Activated CD4-positive, alpha-beta T cell treated with anti-CD3 and anti-CD28 coated beads, Interleukin-2, amount 50 U/mL, for 4 hours (primary cell): ENCODE data around the gene NEURL1.
"Not testable (repeated sequence)": the region's sequence is repeated elsewhere in the genome, so short reads cannot be mapped to it uniquely, and the experiment has no call there.

Source experiments
- DNase-seq, 2 experiments: peaks; one replicate each; pipeline ENCODE4 v3.0.0-alpha.2; 2020

NEURL1 gene

DNA sequence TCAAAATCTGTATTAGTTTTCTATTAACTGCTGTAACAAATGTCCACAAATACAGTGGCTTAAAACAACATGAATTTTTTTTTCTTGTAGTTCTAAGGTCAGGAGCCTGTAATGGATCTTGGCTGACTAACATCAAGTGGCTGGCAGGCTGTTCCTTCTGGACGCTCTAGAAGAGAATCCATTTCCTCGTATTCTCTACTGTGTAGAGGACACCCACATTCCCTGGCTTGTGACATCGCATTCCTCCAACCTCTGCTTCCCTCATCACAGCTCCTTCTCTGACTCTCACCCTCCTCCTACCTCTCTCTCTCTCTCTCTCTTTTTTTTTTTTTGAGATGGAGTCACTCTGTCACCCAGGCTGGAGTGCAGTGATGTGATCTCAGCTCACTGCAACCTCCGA, 30.0 kb upstream of the NEURL1 start:
- no peak for DNase-seq

DNA sequence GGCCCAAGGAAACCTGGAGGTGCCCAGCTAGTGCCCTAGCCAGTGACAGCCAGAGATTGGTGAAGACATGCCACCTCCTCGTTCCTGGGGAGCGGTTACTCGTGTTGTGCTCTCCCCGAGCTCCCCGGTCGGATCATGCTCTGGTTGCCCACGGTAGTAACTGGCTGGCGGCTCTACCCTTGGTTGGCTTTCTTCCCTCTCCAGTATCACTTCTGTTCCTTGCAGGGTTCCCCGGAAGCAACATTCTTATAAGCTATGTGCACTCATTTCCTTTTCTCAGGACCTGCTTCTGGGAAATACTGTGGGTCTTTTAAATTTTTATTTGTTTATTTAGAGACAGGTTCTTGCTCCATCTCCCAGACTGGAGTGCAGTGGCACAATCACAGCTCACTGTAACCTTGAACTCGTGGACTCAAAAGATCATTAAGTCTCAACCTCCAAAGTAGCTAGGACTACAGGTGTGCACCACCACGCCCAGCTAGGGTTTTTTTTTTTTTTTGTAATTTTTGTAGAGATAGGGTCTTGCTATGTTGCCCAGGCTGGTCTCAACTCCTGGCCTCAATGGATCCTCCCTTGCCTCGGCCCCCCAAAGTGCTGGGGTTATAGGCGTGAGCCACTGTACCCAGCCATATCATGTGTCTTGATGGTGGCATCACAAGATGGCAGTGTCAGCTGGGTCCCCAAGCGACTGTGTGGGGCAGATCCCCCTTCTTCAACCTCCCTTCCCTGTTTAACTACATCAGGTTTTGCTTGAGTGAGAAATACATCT, 27.9 kb upstream of the NEURL1 start:
- DNase-seq, result no peak

DNA sequence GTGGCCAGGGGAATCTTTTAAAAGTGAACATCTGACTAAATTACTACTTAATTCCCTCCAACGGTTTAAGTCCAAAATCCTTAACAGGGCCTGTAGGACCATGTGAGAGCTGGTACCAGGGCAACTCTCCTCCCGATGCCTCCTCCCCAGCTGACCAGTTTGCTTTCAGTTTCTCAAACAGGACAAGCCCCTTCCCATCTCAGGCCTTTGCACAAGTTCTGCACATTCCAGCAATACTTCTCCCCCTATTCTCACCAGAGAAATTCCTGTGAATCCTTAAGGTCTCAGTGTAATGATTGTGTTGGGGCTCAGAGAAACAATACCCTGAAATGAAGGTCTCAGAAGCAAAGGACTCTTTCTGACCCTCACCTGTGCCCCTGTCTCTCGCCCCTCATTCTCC, 26.8 kb upstream of the NEURL1 start:
- no peak for DNase-seq

DNA sequence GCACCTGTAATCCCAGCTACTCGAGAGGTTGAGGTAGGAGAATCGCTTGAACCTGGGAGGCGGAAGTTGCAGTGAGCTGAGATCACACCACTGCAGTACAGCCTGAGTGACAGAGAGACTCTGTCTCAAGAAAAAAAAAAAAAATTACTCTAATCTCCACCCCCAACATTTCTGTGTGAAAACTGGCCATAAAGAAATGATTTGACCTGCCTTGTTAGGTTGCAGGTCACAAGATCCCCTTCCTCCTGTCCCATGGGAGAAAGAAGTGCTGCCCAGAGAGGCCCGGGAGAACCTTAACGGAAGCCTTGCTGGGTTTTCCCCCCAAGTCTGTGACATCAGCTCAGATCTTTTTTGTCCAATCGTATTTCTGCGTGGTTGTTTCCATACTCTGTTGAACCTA, 26.1 kb upstream of the NEURL1 start:
- no peak for DNase-seq

DNA sequence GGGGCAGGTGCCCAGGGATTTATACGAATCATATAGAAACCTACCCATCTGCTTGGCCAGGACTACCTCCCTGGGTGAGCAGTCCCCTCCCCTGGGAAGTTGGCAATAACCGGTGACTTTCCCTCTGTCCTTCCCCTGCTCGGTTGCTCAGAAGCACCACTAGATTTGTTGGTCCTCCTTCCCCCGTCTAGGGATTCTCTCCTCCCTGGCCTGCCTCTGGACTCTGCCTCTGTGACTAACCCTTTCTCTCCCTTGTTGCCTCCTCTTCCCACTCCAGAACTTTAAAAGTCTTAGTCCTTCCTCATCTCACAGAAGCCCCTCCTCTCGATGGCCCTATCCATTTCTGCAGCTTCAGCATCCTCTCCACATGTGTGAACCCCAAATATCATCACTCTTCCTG, 24.3 kb upstream of the NEURL1 start:
- no peak for DNase-seq

DNA sequence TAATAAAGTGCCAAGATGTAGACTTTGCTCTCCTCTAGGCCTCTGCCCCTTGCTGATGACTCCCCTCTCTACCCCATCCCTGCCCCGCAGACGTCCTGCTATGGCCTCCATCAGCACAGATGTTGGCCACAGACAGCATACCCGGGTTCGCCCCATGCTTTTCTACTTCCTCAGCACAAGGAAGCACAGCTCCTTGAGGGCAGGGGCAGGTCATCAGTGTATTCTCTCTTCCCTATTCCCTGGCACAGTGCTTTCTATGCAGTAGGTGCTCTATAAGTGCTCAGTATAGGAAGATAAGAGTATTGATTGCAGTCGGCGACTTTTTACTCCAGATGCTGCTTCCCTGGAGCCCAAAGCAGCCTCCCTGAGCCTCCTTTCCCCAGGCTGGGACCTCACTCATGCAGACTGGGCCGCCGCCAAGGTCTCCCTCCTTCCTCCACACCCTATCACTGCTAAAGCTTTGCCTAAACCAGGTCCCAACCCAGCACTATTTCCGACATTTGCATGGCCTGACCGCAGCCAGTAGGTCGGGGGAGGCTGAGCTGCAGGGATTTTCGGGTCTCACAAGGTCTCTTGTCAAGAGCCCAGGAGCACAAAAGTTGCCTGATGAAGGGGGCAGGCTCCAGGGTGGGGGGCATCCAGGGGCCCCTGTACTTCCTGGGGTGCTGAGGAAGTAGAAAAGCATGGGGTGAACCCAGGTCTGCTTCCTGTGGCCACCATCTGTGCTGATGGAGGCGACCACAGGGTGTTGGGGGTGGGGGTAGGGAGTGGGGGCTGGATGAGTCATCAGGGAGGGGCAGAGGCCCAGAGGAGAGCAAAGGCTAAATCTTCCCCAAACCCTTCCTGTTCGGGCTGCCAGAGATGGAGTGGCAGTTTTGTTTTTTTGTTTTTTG, 22.5 kb upstream of the NEURL1 start:
- peak; percentile 45 to 51 for DNase-seq

DNA sequence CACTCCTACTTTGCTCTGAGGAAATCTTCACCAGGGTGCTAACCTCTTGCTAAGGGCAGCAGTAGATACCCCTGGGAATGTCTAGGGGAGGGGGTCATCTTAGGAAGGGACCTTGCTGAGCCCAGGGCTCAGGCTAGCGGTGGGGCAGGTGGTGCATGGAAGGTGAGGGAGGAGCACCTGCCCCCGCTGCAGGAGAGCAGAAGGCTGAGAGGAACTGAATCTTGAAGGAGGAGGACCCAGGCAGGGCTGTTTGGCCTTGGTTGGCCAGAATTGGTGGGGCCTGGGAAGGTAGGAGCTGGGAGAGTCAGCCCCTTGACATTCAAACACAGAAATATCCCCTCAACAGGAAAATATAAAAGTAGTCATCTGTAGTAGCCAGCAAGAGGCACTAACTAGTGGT, 21.5 kb upstream of the NEURL1 start:
- DNase-seq, result no peak

DNA sequence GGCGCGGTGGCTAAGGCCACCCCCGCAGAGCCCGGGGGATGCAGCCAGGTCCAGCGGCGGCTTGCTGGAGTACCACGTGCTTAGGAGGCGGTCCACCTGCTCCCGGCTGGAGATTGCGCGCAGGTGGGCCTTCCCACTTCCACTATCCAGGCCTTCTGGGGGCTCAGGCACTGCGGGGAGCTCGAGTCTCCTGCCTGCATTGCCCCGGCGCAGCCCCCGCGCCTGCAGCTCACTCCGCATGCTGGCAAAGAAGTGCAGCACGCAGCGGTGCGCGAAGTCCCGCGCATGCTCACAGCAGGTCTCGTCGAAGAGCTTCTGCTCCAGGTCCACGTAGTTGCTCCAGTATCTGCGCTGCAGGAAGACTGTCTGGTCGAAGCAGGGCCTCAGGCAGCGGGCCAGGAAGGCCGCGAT, 20.2 kb upstream of the NEURL1 start:
- DNase-seq, result no peak

DNA sequence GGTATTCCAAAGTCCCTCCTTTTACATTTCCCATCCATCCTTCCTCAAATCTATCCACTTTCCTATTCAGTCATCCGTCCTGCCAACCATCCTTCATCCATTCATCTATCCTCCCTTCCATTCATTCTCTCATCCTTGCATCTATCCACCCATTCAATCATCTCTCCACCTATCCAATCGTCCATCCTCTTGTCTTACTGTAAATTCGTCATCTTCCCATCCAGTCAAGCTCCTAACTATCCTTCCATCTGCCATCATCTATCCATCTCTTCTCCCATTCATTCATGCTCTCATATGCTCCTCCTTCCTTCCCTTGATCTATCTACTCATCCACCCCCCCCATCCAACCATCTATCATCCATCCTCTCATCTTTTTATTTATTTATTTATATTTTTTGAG, 19.4 kb upstream of the NEURL1 start:
- no peak for DNase-seq

DNA sequence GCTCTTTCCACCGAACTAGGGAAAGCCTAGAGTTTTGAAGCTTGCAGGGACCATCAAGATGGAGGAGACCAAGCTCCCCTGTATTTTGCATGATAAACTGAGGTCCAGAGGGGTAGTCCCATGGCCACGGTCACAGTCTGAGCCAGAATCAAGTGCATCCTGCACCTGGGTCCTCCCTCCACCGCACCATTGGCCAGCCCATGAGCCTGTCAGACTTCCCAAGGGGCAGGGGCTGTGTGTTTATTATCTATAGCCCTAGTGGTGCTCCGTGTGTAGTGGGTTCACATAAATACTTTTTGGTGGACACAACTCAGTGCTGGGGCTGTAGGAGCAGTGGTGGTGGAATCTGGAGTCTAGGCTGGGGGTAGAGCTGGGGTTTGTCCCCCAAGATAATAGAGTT, 18.1 kb upstream of the NEURL1 start:
- no peak for DNase-seq

DNA sequence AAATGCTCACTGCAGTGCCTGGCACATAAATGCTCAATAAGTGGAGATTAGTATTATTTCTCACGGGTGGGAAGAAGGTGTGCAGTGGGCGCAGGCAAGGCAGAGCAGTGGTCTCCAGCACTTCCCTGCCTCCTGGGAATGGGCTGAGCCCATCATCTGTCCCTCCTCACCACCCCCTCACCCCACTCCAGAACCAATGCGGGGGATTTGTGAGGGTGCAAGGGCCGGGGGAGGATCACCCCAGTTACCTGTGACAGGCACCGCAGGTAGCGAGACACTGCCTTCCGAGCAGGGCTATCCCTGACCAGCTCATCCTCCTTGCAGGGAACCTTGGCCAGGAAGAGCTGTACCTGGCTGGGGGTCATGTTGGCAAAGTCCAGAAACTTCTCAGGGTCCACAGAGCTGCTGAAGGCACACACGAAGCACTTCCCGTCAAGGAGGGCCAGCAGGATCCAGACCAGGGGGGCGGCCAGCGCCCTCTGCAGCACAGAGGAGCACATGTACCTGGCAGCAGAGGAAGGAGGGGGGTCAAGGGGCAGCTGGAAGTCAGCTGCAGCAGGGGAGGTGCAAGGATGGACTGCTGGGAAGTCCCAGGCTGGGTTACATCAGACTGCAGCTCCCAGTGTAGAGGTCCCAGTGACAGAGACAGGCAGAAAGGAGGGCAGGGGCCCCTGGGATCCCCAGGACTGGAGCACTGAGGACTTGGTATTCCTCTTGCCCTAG, 17.3 kb upstream of the NEURL1 start:
- no peak for DNase-seq

DNA sequence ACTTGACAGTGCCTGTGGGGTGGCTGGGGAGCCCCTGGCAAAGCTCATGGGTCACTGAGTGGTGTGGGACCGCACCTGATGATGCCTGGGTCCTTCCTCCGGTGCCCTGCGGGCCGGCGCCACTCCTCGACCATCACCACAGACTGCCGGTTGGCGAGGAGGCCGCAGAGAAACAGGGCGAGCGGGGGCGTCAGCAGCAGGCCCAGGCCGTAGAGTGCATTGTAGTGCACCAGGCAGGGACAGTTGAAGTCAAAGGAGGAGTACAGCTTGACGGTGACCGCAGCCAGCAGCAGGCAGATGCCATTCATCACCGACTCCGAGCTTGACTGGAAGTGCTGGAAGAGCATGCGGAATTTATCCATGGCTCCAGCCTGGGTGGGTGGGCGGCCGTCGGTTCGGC, 14.8 kb upstream of the NEURL1 start:
- DNase-seq, result no peak

DNA sequence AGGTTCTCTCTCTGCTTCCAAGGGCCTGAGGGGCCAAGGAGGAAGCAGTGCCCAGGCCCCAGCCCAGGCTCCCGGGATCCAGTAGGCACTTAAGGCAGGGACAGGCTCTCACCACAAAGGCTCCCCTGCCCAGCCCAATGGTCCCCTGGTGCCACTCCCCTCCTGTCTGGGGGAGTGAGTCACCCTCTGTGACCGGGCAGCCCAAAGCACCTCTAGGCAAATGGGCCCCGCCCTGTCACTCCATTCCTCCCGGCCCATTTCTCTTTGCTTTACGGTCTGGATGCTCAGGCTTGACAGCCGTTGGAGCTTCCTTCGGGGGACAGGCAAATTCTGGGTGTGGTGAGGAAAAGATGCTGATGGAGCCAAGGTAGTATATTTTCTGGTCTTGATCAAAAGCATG, 14.4 kb upstream of the NEURL1 start, which contains the start of gene CALHM3:
CALHM3 (minus strand) TSS at position 106 of the 400 bp plus-strand sequence. CDS start 208 bp downstream, outside the sequence.
- DNase-seq, result no peak

DNA sequence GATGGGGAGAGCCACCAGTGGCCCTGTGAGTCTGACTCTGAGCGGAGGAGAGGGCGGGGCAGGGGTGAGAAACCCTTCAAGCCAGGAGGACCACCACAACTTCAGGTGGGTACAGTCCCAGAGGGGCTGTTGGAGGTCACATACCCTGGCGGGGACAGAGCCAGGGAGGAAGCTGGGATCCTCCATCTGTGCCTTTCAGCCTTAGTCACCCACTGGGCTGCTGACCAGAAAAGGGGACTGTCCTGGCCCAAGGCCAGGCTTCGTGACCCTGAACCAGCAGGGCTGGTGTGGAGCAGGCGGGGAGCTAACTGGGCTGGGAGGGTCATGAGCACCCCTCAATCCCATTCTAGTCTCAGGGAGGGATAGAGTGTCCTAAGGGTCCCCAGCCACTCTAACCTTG, 13.0 kb upstream of the NEURL1 start:
- DNase-seq, result no peak

DNA sequence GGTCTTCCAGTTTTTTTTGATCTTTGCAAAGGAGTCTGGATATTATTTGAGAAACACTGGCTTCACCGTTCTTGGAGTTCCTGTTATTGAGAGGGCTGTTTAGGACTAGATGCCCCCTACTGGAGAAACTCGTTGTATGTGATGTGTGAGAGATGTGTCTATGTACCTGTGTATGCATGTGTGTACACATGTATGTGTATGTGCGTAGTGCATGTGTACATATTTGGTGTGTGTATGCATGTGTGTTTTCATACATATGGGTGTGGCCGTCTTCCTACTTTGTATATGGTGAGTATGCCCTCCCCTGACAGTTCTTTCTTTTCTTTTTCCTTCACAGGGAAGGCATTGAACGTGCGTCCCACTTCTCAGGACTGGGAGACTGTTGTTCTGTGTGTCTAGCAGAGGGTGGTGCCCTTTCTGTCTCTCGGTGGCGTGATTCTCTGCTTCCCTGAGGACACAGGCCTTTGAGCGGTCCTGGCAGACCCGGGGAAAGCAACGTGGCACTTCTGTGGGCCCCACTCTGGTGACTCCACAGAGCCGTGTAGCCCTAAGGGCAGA, 11.5 kb upstream of the NEURL1 start:
- DNase-seq, result no peak

DNA sequence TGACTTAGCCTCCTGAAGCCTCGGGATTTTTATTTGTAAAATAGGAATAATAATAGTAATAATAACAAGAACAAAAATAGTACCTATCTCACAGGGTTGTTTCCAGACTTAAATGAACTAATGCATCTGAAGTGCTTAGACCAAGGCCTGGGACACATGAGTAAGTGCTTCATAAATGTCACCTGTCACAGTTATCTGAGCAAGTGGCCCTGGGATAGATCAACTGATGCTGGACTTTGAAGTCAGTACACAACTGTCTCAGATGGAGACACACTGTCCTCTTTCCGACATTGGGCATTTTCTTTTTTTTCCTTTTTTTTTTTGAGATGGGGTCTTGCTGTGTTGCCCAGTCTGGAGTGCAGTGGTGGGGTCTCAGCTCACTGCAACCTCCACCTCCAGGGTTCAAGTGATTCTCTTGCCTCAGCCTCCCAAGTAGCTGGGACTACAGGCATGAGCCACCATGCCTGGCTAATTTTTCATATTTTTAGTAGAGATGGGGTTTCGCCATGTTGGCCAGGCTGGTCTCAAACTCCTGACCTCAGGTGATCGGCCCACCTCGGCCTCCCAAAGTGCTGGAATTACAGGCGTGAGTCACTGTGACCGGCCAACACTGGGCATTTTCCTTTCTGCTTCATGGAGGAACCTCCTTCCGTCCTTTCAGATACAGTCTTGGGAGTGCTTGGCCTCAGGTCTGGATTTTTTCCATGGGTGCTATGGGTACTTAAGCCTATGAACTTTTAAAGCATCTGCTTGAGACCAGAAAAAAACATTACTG, 6.7 kb upstream of the NEURL1 start:
- DNase-seq, result not testable (repeated sequence)

DNA sequence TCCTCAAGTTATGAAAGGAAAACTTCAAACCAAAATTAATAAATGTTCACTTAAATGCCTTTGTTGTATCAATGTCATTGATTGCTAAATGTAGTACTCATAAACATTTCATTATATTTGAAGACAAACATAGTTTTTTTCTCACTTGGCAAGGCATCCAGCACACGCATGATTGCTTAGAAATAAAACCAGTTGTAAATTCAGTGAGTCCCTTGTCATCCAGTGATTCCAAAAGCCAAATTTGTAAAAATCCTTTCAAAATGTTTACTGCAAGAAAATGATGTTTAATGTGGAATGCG, 6.1 kb upstream of the NEURL1 start:
- DNase-seq, result no peak

DNA sequence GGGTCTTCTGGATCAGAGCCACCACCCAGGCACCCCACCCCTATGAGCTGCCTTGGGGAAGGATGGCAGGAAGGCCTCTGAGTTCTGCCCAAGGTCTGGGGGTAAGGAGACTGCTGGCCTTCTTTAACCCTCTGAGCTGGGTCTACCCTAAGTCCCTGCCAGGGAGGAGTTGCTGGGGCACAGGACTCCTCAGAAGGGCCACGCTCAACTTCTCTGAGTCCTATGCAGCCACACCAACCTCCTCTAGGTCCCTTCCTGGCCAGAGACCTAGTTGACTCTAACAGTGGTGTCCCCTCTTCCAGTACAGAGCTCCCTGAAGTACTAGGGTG, 2.6 kb upstream of the NEURL1 start:
- no peak for DNase-seq

DNA sequence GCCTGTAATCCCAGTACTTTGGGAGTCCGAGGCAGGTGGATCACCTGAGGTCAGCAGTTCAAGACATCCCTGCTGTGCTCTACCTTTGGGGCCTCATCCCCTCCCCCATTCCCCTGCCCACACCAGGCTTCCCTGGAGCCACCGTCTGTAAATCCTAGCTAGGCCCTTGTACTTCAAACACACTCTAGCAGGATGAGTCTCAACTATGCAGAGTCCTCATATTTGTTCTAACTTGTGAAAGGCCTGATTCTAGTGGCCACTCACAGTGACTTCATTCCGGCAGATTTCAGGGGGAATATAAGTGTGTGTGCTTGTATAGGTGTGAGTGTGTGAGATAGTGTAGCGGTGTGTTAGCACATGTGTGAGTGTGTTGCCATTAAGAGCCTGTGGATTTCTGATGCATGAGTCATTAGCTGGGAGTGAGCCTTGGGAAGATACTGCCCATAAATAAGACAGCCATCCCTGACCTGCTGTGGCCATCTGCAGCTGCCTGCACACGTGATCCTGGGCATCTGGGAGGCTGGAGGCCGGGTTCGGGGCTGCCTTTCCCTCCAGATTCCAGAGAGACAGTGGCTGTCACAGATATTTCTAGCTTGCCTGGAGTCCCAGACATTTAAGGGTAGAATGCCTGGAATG, 1.7 kb upstream of the NEURL1 start:
- no peak for DNase-seq

DNA sequence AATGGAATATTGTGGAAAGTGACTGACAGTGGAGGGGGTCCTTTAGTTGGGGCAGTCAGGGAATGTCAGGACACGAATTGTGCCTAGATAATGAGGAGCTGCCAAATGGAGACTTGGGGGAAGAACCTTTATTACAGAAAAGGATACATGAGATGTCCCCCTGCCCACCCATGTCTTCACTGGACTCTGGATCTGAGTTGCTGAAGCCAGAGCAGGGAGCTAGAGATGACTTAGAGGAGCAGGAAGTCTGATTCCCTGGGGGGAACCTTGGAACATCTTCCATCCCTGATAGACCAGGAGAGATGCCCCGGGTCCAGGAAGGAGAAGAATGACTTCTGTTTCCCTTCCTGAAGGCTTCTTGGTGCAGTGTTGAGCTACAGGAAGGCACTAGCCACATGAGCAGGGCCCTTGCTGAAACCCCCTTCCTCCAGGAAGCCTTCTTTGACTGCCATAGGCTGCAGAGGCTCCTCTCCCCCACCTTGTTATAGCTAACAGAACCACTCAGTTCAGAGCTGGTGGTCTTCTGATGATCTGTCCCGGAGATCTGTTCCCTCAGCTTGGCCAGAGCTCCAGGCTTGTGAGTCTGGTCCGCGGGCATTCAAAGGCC, 747 bp upstream of the NEURL1 start:
- DNase-seq, result no peak
